GM19043 (cell line): ENCODE results near the gene GSTA1.
"Not testable (repeated sequence)": the region's sequence is repeated elsewhere in the genome, so short reads cannot be mapped to it uniquely, and the experiment has no call there.

Experiments used
- ATAC-seq: cut with Tn5 transposase; IDR thresholded peaks from one replicate; pipeline ENCODE4 v1.9.1; 2021; ENCODE audit warnings: low read depth; ENCODE audit not compliant: unreplicated experiment

The GSTA1 gene

GRCh38 chr6:52809777-52810176 lies 6.2 kb upstream of the GSTA1 start:
- ATAC-seq, result not testable (repeated sequence)

- no peak for ATAC-seq
Observed at GRCh38 chr6:52808660-52809059, 5.0 kb upstream of the GSTA1 start.

- no peak for ATAC-seq
Observed at GRCh38 chr6:52802806-52803205, 810 bp downstream of the GSTA1 start.

- no peak for ATAC-seq
Observed at GRCh38 chr6:52801188-52801841, 2.3 kb downstream of the GSTA1 start.

- not testable (repeated sequence) for ATAC-seq
Observed at GRCh38 chr6:52799272-52799671, 4.3 kb downstream of the GSTA1 start.

- ATAC-seq, result not testable (repeated sequence)
Observed at GRCh38 chr6:52794366-52794765, 9.2 kb downstream of the GSTA1 start.

GRCh38 chr6:52790861-52791260 lies 12.8 kb downstream of the GSTA1 start:
- ATAC-seq, result no peak

- ATAC-seq, result not testable (repeated sequence)
Observed at GRCh38 chr6:52789658-52790057, 14.0 kb downstream of the GSTA1 start.

GRCh38 chr6:52788478-52788877 lies 15.1 kb downstream of the GSTA1 start:
- no peak for ATAC-seq

GRCh38 chr6:52787917-52788316 lies 15.7 kb downstream of the GSTA1 start:
- ATAC-seq, result no peak

- ATAC-seq, result no peak
Observed at GRCh38 chr6:52786249-52786956, 17.2 kb downstream of the GSTA1 start.

- not testable (repeated sequence) for ATAC-seq
Observed at GRCh38 chr6:52782696-52783274, 20.8 kb downstream of the GSTA1 start.

- not testable (repeated sequence) for ATAC-seq
Observed at GRCh38 chr6:52782209-52782608, 21.4 kb downstream of the GSTA1 start.

- ATAC-seq, result no peak
Observed at GRCh38 chr6:52779237-52779636, 24.4 kb downstream of the GSTA1 start.

GRCh38 chr6:52776711-52777351 lies 26.8 kb downstream of the GSTA1 start:
- ATAC-seq, result not testable (repeated sequence)

GRCh38 chr6:52769399-52769798 lies 34.2 kb downstream of the GSTA1 start:
- ATAC-seq, result not testable (repeated sequence)

GRCh38 chr6:52767658-52768057 lies 36.0 kb downstream of the GSTA1 start:
- ATAC-seq, result not testable (repeated sequence)

GRCh38 chr6:52763322-52763916 lies 40.2 kb downstream of the GSTA1 start, which contains the start of gene GSTA2:
TSS of gene GSTA2 (minus strand) at chr6:52763475. CDS start at chr6:52757947, 5,528 bp downstream.
- ATAC-seq, result not testable (repeated sequence)

- ATAC-seq, result not testable (repeated sequence)
Observed at GRCh38 chr6:52761673-52762491, 41.7 kb downstream of the GSTA1 start.
